ENCODE measurements around the gene PILRB. TPM values are rescaled to one million over a fixed set of nuclear protein-coding genes. Genes with fewer than 3 reads are reported as not detected.

Gene PILRB
- total and polyA plus RNA-seq, 9 of the 15 experiments (the other 6 are each of a cell fraction or from before 2014, with no cell fraction given), result 6.2 to 94.6 (median 37.0) TPM

DNA sequence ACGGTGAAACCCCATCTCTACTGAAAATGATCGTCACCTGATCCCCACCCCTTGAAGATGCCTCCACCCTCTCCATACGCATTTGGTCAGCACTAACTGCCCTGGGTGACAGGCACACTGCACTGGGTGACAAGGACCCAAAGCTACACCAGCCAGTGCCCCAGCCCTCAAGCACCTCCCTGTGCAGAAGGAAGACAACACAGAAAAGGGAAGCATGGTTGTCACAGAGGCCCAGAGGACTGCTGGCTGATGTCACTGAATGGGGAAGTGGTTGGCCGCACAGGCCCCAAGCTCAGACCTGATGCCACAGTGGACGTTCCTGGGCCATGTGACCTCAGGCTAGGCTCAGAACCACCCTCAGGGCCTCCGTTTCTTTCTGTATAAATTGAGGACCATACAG is 11.2 kb downstream of the PILRB start (continued):
- TF ChIP-seq NFE2 (IDR thresholded peaks at IDR 0.05; ENCODE audit: low read depth) (no peak), ILF3 (IDR thresholded peaks at IDR 0.05; ENCODE audit: borderline replicate concordance) (0 out of 2 replicates have a peak, but pooled peaks have one; percentile 15), PCBP2 (IDR thresholded peaks at IDR 0.05; ENCODE audit: low read depth, low read length, poor library complexity, severe bottlenecking) (no peak), FOXP1 (CRISPR knock-in tag; IDR thresholded peaks at IDR 0.05) (no peak), ZKSCAN1 (IDR thresholded peaks at IDR 0.05; ENCODE audit: low read depth, low read length) (no peak), ZNF384 (IDR thresholded peaks at IDR 0.05; ENCODE audit: low read depth, low read length) (no peak), RBM17 (IDR thresholded peaks at IDR 0.05; ENCODE audit: borderline replicate concordance, low read depth, low read length) (no peak), ZNF282 (CRISPR knock-in tag; IDR thresholded peaks at IDR 0.05) (no peak), TCFL5 (CRISPR knock-in tag; conservative IDR thresholded peaks at IDR 0.05) (no peak), CBX5 (IDR thresholded peaks at IDR 0.05; ENCODE audit: borderline replicate concordance, low read depth) (no peak), NRF1 (conservative IDR thresholded peaks at IDR 0.05 in 1 of 2, IDR thresholded peaks at IDR 0.05 in 1 of 2) (peak in 1 of 2 experiments; percentile 25; a peak in 2 of 4 replicates), ZNF609 (CRISPR knock-in tag; IDR thresholded peaks at IDR 0.05; ENCODE audit: borderline replicate concordance) (no peak), POLR2AphosphoS2 (IDR thresholded peaks at IDR 0.05; ENCODE audit: low read length) (peak; percentile 94; the same call in 1 of the 2 replicates), KHSRP (IDR thresholded peaks at IDR 0.05) (no peak), HSF4 (CRISPR knock-in tag; IDR thresholded peaks at IDR 0.05; ENCODE audit: borderline replicate concordance) (no peak)
